HCT116 (cell line): Measurements from ENCODE around the gene KREMEN2. TPM values are rescaled to one million over a fixed set of nuclear protein-coding genes. Genes with fewer than 3 reads are reported as not detected.

Source experiments
- ATAC-seq: fragments of 200-7000 bp; cut with Tn5 transposase; 2 replicates; pipeline ENCODE4 v1.9.1; 2020; ENCODE audit warnings: mild to moderate bottlenecking, moderate library complexity
- BruUV-seq: library from RNA; stranded (reverse); fragments of 400-500 nt; replicated peaks from 2 replicates; lab custom pipeline; 2021; lab: Mats Ljungman, UMichigan
- CTCF ChIA-PET: fragments of 300-600 bp; sonication (Branson Sonifier 250); formaldehyde crosslinking; loops from one replicate; lab custom pipeline; 2021; ENCODE audit warnings: antibody characterized with exemption; lab: Charles Lee
- POLR2A ChIA-PET: fragments of 300-600, 350-600 bp; sonication (Branson Sonifier 250); formaldehyde crosslinking; loops from one replicate; lab custom pipeline; 2021; ENCODE audit warnings: antibody characterized with exemption; lab: Charles Lee
- RAD21 ChIA-PET, 2 experiments: fragments of 300-600 bp; sonication (Branson Sonifier 250); formaldehyde crosslinking; loops; one replicate each; lab custom pipeline; 2023; ENCODE audit warnings: low total read pairs in 2 of 2; ENCODE audit not compliant: uncharacterized antibody in 2 of 2, unreplicated experiment in 2 of 2, low non-redundant PET in 1 of 2; lab: Charles Lee
- DNase-seq: peaks from one replicate; pipeline ENCODE4 v3.0.0-alpha.2; 2010; ENCODE audit warnings: low read depth, low spot score
- H2AFZ ChIP-seq: fragments of 200-600 bp; shearing (Covaris generic), sonication (generic); 2 replicates; pipeline ENCODE4 v1.6.1; 2017; ENCODE audit warnings: low read depth, mixed run types, mixed read lengths, antibody characterized with exemption, low read length; ENCODE audit not compliant: poor library complexity, severe bottlenecking
- H3K27ac ChIP-seq: 2 replicates; pipeline ENCODE4 v1.5.1; 2012; ENCODE audit warnings: low read depth, low read length
- H3K27me3 ChIP-seq: fragments of 200-600 bp; sonication (generic); 2 replicates; pipeline ENCODE4 v1.6.1; 2016; ENCODE audit warnings: mixed run types, low read length, mixed read lengths; ENCODE audit not compliant: insufficient read depth
- H3K36me3 ChIP-seq, 2 experiments: fragments of 200-500 bp in 1 of 2; fragments of 200-600 bp in 1 of 2; sonication (Bioruptor generic) in 1 of 2; sonication (generic) in 1 of 2; 2 replicates each; pipeline versions ENCODE4 v1.5.1 to v1.6.1; 2014 to 2016; ENCODE audit warnings: low read length in 2 of 2, inconsistent platforms in 1 of 2, mixed read lengths in 1 of 2, mixed run types in 1 of 2; ENCODE audit not compliant: insufficient read depth in 2 of 2, control insufficient read depth in 1 of 2
- H3K4me1 ChIP-seq, 2 experiments: fragments of 200-600 bp in 1 of 2; sonication (generic) in 1 of 2; 2 replicates each; pipeline versions ENCODE4 v1.5.1 to v1.6.1; 2012 to 2017; ENCODE audit warnings: low read length in 2 of 2, inconsistent platforms in 1 of 2, mild to moderate bottlenecking in 1 of 2, mixed read lengths in 1 of 2, mixed run types in 1 of 2, moderate library complexity in 1 of 2; ENCODE audit not compliant: insufficient read depth in 2 of 2, control insufficient read depth in 1 of 2
- H3K4me2 ChIP-seq: fragments of 200-600 bp; sonication (generic); 2 replicates; pipeline ENCODE4 v1.6.1; 2017; ENCODE audit warnings: mixed run types, low read length, mixed read lengths
- H3K4me3 ChIP-seq, 2 experiments: fragments of 200-600 bp in 1 of 2; sonication (generic) in 1 of 2; replicated peaks in 1 of 2; 2 replicates each; pipeline ENCODE4 v1.5.1; 2011 to 2016; ENCODE audit warnings: low read length in 2 of 2, control low read depth in 1 of 2, low read depth in 1 of 2, mild to moderate bottlenecking in 1 of 2, mixed read lengths in 1 of 2, mixed run types in 1 of 2
- H3K79me2 ChIP-seq: fragments of 200-600 bp; sonication (generic); 2 replicates; pipeline ENCODE4 v1.6.1; 2017; ENCODE audit warnings: mild to moderate bottlenecking, mixed run types, low read length, moderate library complexity, mixed read lengths; ENCODE audit not compliant: insufficient read depth
- H3K9ac ChIP-seq: fragments of 200-600 bp; sonication (generic); 2 replicates; pipeline ENCODE4 v1.6.1; 2016; ENCODE audit warnings: low read length, mixed read lengths
- H3K9me2 ChIP-seq: fragments of 200-600 bp; sonication (generic), shearing (Covaris generic); 2 replicates; pipeline ENCODE4 v1.6.1; 2017; ENCODE audit warnings: mixed run types, mild to moderate bottlenecking, moderate library complexity; ENCODE audit not compliant: insufficient read depth
- H3K9me3 ChIP-seq, 2 experiments: fragments of 200-500 bp in 1 of 2; fragments of 200-600 bp in 1 of 2; sonication (Bioruptor generic) in 1 of 2; sonication (generic) in 1 of 2; 2 replicates each; pipeline ENCODE4 v1.6.1; 2014 to 2017; ENCODE audit warnings: low read length in 2 of 2, mixed read lengths in 2 of 2, inconsistent platforms in 1 of 2, low read depth in 1 of 2, mild to moderate bottlenecking in 1 of 2, mixed run types in 1 of 2, moderate library complexity in 1 of 2; ENCODE audit not compliant: control insufficient read depth in 1 of 2, insufficient read depth in 1 of 2
- H4K20me1 ChIP-seq: fragments of 200-600 bp; sonication (generic), shearing (Covaris generic); 2 replicates; pipeline ENCODE4 v1.6.1; 2017; ENCODE audit warnings: mixed run types, mild to moderate bottlenecking, moderate library complexity; ENCODE audit not compliant: insufficient read depth
- ATF3 ChIP-seq: IDR thresholded peaks from 2 replicates; pipeline ENCODE4 v1.6.1; 2012
- CBX3 ChIP-seq: IDR thresholded peaks from 2 replicates; pipeline ENCODE4 v1.6.1; 2012; ENCODE audit warnings: low read depth
- CEBPB ChIP-seq: IDR thresholded peaks from 2 replicates; pipeline ENCODE4 v1.6.1; 2012; ENCODE audit warnings: low read depth
- EGR1 ChIP-seq: IDR thresholded peaks from 2 replicates; pipeline ENCODE4 v1.6.1; 2012; ENCODE audit warnings: low read depth
- ELF1 ChIP-seq: IDR thresholded peaks from 2 replicates; pipeline ENCODE4 v1.6.1; 2012; ENCODE audit warnings: low read depth, borderline replicate concordance
- EZH2phosphoT487 ChIP-seq: fragments of 200-600 bp; IDR thresholded peaks from 2 replicates; pipeline ENCODE4 v1.6.1; 2018; ENCODE audit warnings: antibody characterized with exemption, borderline replicate concordance
- JUND ChIP-seq: IDR thresholded peaks from 2 replicates; pipeline ENCODE4 v1.6.1; 2012
- POLR2A ChIP-seq: IDR thresholded peaks from 2 replicates; pipeline ENCODE4 v1.7.0; 2011; ENCODE audit warnings: borderline replicate concordance; ENCODE audit not compliant: insufficient read depth, insufficient read length; ENCODE audit errors: extremely low read depth
- POLR2AphosphoS5 ChIP-seq: IDR thresholded peaks from 2 replicates; pipeline ENCODE4 v1.6.1; 2011; ENCODE audit warnings: mild to moderate bottlenecking, low read depth, low read length, moderate library complexity
- RAD21 ChIP-seq: IDR thresholded peaks from 2 replicates; pipeline ENCODE4 v1.6.1; 2012; ENCODE audit warnings: low read depth, mild to moderate bottlenecking
- REST ChIP-seq: IDR thresholded peaks from 2 replicates; pipeline ENCODE4 v1.6.1; 2012; ENCODE audit warnings: low read depth
- SP1 ChIP-seq: IDR thresholded peaks from 2 replicates; pipeline ENCODE4 v1.6.1; 2012; ENCODE audit warnings: low read depth
- TCF7L2 ChIP-seq: IDR thresholded peaks from 2 replicates; pipeline ENCODE4 v1.7.0; 2011; ENCODE audit warnings: borderline replicate concordance, inconsistent platforms; ENCODE audit not compliant: insufficient read depth, insufficient read length; ENCODE audit errors: extremely low read depth
- YY1 ChIP-seq: IDR thresholded peaks from 2 replicates; pipeline ENCODE4 v1.6.1; 2011; ENCODE audit warnings: low read length, low read depth, moderate library complexity, mild to moderate bottlenecking; ENCODE audit not compliant: insufficient replicate concordance; ENCODE audit errors: extremely low read depth
- ZBTB33 ChIP-seq: IDR thresholded peaks from 2 replicates; pipeline ENCODE4 v1.6.1; 2011; ENCODE audit warnings: mild to moderate bottlenecking, low read length, moderate library complexity; ENCODE audit not compliant: insufficient replicate concordance; ENCODE audit errors: extremely low read depth
- ZFX ChIP-seq: fragments of 450-650 bp; IDR thresholded peaks from 2 replicates; pipeline ENCODE4 v1.6.1; 2017
- ZNF274 ChIP-seq: fragments of 200-500 bp; sonication (Bioruptor generic); IDR thresholded peaks from 2 replicates; pipeline ENCODE4 v1.6.1; 2014; ENCODE audit warnings: mild to moderate bottlenecking, low read depth, low read length, inconsistent platforms
- intact Hi-C: fragments of 100-400 bp; cut with micrococcal nuclease; formaldehyde crosslinking; loops from 2 replicates; pipeline ENCODE4 v1.10.0; 2022
- total RNA-seq: library from RNA; stranded (reverse); gene quantifications from one replicate; pipeline ENCODE4 v1.2.1, GENCODE V29; 2021; ENCODE audit not compliant: unreplicated experiment

KREMEN2 gene
- total RNA-seq, 1 experiment from 2014 or later, result 14.1 TPM

GRCh38 chr16:3007059-3007956, 43.2 kb downstream of the KREMEN2 start:
- Histone ChIP-seq H2AFZ (no peak overlapping the region), H3K27me3 (no peaks in the 10 kb centered on the region), H3K9ac (peak overlapping the region; percentile 6; the same call in 1 of the 2 replicates), H3K79me2 (no peaks in the 10 kb centered on the region), H3K4me2 (peak overlapping the region; percentile 84; the same call in 1 of the 2 replicates), H3K9me3 (no peaks in the 10 kb centered on the region), H3K4me3 (no peak overlapping the region), H3K36me3 (no peaks in the 10 kb centered on the region), H4K20me1 (no peaks in the 10 kb centered on the region), H3K27ac (no peak overlapping the region; the same call in 1 of the 2 replicates), H3K4me1 (peaks cover 52 to 81% of the 10 kb centered on the region in 2 experiments), H3K9me2 (no peaks in the 10 kb centered on the region)
- DNase-seq, result no peak
- no TSS peak for BruUV-seq
- TF ChIP-seq YY1, result no peak
- TF ChIP-seq TCF7L2, result no peak
- no peak for TF ChIP-seq JUND
- no peak for TF ChIP-seq SP1
- no peak for TF ChIP-seq POLR2AphosphoS5
- no peak for TF ChIP-seq POLR2A
- no peak for TF ChIP-seq EGR1
- no peak for TF ChIP-seq ZFX
- TF ChIP-seq RAD21, result no peak
- TF ChIP-seq EZH2phosphoT487, result no peak
- TF ChIP-seq REST, result no peak
- no peak for TF ChIP-seq ATF3
- no peak for TF ChIP-seq CEBPB
- TF ChIP-seq ZNF274, result no peak
- no peak for TF ChIP-seq CBX3
- TF ChIP-seq ZBTB33, result no peak
- TF ChIP-seq ELF1, result no peak
- intact Hi-C loops, result no loop called here
- RAD21 ChIA-PET, result no interaction called here
- CTCF ChIA-PET, result interaction anchor here (0.7 to 1.1 kb wide), 3 partner anchors 14 to 26 kb away, joined by 3 to 4 read pairs (median 4); no protein-coding TSS in a partner anchor
- POLR2A ChIA-PET, result interaction anchor here (11.4 kb wide), 1 partner anchor 14 kb away, joined by 188 read pairs; the partner anchor contains the start of genes CLDN6, HCFC1R1, THOC6 and TNFRSF12A
- ATAC-seq, result no peak
